NCI-H1930 (cell line): ENCODE measurements around the gene PLD4.
"Not testable (repeated sequence)": the region's sequence is repeated elsewhere in the genome, so short reads cannot be mapped to it uniquely, and the experiment has no call there.

Source experiments
- DNase-seq, 2 experiments: peaks; one replicate each; lab custom pipeline; 2025; lab: John Stamatoyannopoulos, UW

Gene PLD4

GRCh38 chr14:104898870-104899510 lies 25.7 kb upstream of the PLD4 start:
- no peak for DNase-seq

GRCh38 chr14:104899781-104900180 lies 24.9 kb upstream of the PLD4 start:
- no peak for DNase-seq

GRCh38 chr14:104900639-104901512 lies 23.8 kb upstream of the PLD4 start:
- DNase-seq, result no peak

- DNase-seq, result no peak
Measured at GRCh38 chr14:104903990-104904389, 20.7 kb upstream of the PLD4 start.

GRCh38 chr14:104904650-104905578 lies 19.8 kb upstream of the PLD4 start:
- DNase-seq, result not testable (repeated sequence)

GRCh38 chr14:104905579-104905933 lies 19.1 kb upstream of the PLD4 start:
- not testable (repeated sequence) for DNase-seq

- no peak for DNase-seq
Measured at GRCh38 chr14:104908303-104908702, 16.4 kb upstream of the PLD4 start.

GRCh38 chr14:104912053-104912452 lies 12.6 kb upstream of the PLD4 start:
- no peak for DNase-seq

GRCh38 chr14:104913435-104913834 lies 11.2 kb upstream of the PLD4 start:
- no peak for DNase-seq

GRCh38 chr14:104917116-104917515 lies 7.6 kb upstream of the PLD4 start:
- no peak for DNase-seq

GRCh38 chr14:104917993-104918392 lies 6.7 kb upstream of the PLD4 start:
- DNase-seq, result no peak

GRCh38 chr14:104919152-104919992 lies 5.3 kb upstream of the PLD4 start:
- not testable (repeated sequence) for DNase-seq

- DNase-seq, result no peak
Measured at GRCh38 chr14:104919993-104920315, 4.7 kb upstream of the PLD4 start.

- no peak for DNase-seq
Measured at GRCh38 chr14:104923640-104924420, 849 bp upstream of the PLD4 start.

GRCh38 chr14:104925214-104925854 lies 655 bp downstream of the PLD4 start:
- no peak for DNase-seq

GRCh38 chr14:104925855-104926609 lies 1.4 kb downstream of the PLD4 start:
- no peak for DNase-seq

GRCh38 chr14:104926619-104927431 lies 2.1 kb downstream of the PLD4 start:
- no peak for DNase-seq

- no peak for DNase-seq
Measured at GRCh38 chr14:104927432-104927816, 2.7 kb downstream of the PLD4 start.

GRCh38 chr14:104927901-104928300 lies 3.2 kb downstream of the PLD4 start:
- no peak for DNase-seq
